Stomach (tissue), 4 donors: ENCODE measurements around the gene XPO4.

Experiments
- EP300 ChIP-seq: sonication (generic); formaldehyde crosslinking; IDR thresholded peaks from one replicate; pipeline ENCODE4 v1.6.1; 2017; ENCODE audit warnings: antibody characterized with exemption
- POLR2A ChIP-seq, 4 donors: fragments of 450-650 bp; IDR thresholded peaks; one replicate each; pipeline ENCODE4 v1.6.1; 2016; ENCODE audit warnings: antibody characterized with exemption in 4 of 4, control low read depth in 2 of 4, mild to moderate bottlenecking in 1 of 4, moderate library complexity in 1 of 4
- POLR2AphosphoS5 ChIP-seq, 3 donors: sonication (generic); formaldehyde crosslinking; IDR thresholded peaks; one replicate each; pipeline ENCODE4 v1.6.1; 2016; ENCODE audit warnings: antibody characterized with exemption in 3 of 3
- TF ChIP-seq, protein P1 (sequence below), 7 experiments: fragments of 450-650 bp in 4 of 7; fragments of 200-600 bp in 3 of 7; sonication (generic) in 3 of 7; IDR thresholded peaks; one replicate each; pipeline ENCODE4 v1.5.1; 2016 to 2019; ENCODE audit warnings: antibody characterized with exemption in 7 of 7, control low read depth in 2 of 7, mild to moderate bottlenecking in 1 of 7

DNA sequence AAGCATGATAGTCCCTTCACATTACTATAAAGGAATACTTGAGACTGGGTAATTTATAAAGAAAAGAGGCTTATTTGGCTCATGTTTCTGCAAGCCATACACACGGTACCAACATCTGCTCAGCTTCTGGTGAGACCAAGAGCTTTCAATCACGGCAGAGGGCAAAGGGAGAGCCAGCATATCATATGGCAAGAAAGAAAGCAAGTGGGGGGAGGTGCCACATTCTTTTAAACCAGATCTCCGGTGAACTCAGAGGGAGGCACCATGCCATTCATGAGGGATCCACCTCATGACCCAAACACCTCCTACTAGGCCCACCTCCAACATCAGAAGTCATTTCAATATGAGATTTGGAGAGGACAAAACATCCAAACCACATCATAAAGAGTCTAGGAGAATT, 20.3 kb downstream of the XPO4 start:
- no peak for TF ChIP-seq POLR2A (IDR thresholded peaks at IDR 0.05)
- TF ChIP-seq, protein P1, sequence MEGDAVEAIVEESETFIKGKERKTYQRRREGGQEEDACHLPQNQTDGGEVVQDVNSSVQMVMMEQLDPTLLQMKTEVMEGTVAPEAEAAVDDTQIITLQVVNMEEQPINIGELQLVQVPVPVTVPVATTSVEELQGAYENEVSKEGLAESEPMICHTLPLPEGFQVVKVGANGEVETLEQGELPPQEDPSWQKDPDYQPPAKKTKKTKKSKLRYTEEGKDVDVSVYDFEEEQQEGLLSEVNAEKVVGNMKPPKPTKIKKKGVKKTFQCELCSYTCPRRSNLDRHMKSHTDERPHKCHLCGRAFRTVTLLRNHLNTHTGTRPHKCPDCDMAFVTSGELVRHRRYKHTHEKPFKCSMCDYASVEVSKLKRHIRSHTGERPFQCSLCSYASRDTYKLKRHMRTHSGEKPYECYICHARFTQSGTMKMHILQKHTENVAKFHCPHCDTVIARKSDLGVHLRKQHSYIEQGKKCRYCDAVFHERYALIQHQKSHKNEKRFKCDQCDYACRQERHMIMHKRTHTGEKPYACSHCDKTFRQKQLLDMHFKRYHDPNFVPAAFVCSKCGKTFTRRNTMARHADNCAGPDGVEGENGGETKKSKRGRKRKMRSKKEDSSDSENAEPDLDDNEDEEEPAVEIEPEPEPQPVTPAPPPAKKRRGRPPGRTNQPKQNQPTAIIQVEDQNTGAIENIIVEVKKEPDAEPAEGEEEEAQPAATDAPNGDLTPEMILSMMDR (IDR thresholded peaks at IDR 0.05) = no peak
- TF ChIP-seq EP300 = no peak
- no peak for TF ChIP-seq POLR2AphosphoS5 (IDR thresholded peaks at IDR 0.05)
